Mesothelial cell of epicardium (in vitro differentiated cells): ENCODE measurements around the gene LRIG3. TPM values are rescaled to one million over a fixed set of nuclear protein-coding genes. Genes with fewer than 3 reads are reported as not detected.

Experiments
- DNase-seq, 2 experiments: peaks; one replicate each; pipeline ENCODE4 v3.0.0; 2021; ENCODE audit warnings: low spot score in 2 of 2; ENCODE audit not compliant: unreplicated experiment in 2 of 2
- H3K27ac Mint-ChIP-seq: 2 replicates; pipeline ENCODE4 v1.8.0; 2021; ENCODE audit warnings: mixed read lengths
- H3K27me3 Mint-ChIP-seq: 2 replicates; pipeline ENCODE4 v1.8.0; 2021; ENCODE audit warnings: low read depth, mixed read lengths
- H3K36me3 Mint-ChIP-seq: 2 replicates; pipeline ENCODE4 v1.8.0; 2021; ENCODE audit warnings: mixed read lengths
- H3K4me1 Mint-ChIP-seq: 2 replicates; pipeline ENCODE4 v1.8.0; 2021; ENCODE audit warnings: mixed read lengths
- H3K4me3 Mint-ChIP-seq: 2 replicates; pipeline ENCODE4 v1.8.0; 2021; ENCODE audit warnings: mild to moderate bottlenecking, moderate library complexity, mixed read lengths
- H3K9me3 Mint-ChIP-seq: 2 replicates; pipeline ENCODE4 v1.8.0; 2021; ENCODE audit warnings: mixed read lengths
- CTCF ChIP-seq: fragments of 200-600 bp; sonication (generic); IDR thresholded peaks from one replicate; pipeline ENCODE4 v1.5.0; 2021; ENCODE audit warnings: antibody characterized with exemption; ENCODE audit not compliant: unreplicated experiment
- total RNA-seq: library from RNA; stranded (reverse); gene quantifications from 3 replicates; pipeline ENCODE4 v1.2.1, GENCODE V29; 2021

Gene LRIG3
- total RNA-seq, 1 donor from 2014 or later, result 20.3 TPM

- Mint-ChIP-seq H3K36me3 (no peaks in the 10 kb centered on the region), H3K27me3 (no peaks in the 10 kb centered on the region), H3K9me3 (peaks cover 3% of the 10 kb centered on the region), H3K4me1 (peaks cover 3% of the 10 kb centered on the region), H3K27ac (no peak overlapping the region), H3K4me3 (no peak overlapping the region)
- no peak for DNase-seq
- no peak for TF ChIP-seq CTCF
Measured at GRCh38 chr12:58963844-58964243, 43.5 kb upstream of the LRIG3 start.

- no peaks in the 10 kb centered on the region for H3K27me3 Mint-ChIP-seq
- no peak overlapping the region for H3K27ac Mint-ChIP-seq
- TF ChIP-seq CTCF, result no peak
- no peak overlapping the region for H3K4me3 Mint-ChIP-seq
- no peaks in the 10 kb centered on the region for H3K36me3 Mint-ChIP-seq
- no peak for DNase-seq
- peaks cover 3% of the 10 kb centered on the region for H3K9me3 Mint-ChIP-seq
- H3K4me1 Mint-ChIP-seq, result peaks cover 2% of the 10 kb centered on the region
Measured at GRCh38 chr12:58961906-58962305, 41.6 kb upstream of the LRIG3 start.

- Mint-ChIP-seq H3K4me1 (peaks cover 2% of the 10 kb centered on the region), H3K27ac (no peak overlapping the region), H3K27me3 (no peaks in the 10 kb centered on the region), H3K36me3 (no peaks in the 10 kb centered on the region), H3K9me3 (peaks cover 3% of the 10 kb centered on the region), H3K4me3 (no peak overlapping the region)
- no peak for DNase-seq
- TF ChIP-seq CTCF, result no peak
Measured at GRCh38 chr12:58961166-58961565, 40.9 kb upstream of the LRIG3 start.

GRCh38 chr12:58959639-58960300 is 39.5 kb upstream of the LRIG3 start:
- TF ChIP-seq CTCF, result no peak
- peaks cover 2% of the 10 kb centered on the region for H3K4me1 Mint-ChIP-seq
- DNase-seq, result no peak
- no peak overlapping the region for H3K4me3 Mint-ChIP-seq
- H3K27ac Mint-ChIP-seq, result no peak overlapping the region
- no peaks in the 10 kb centered on the region for H3K27me3 Mint-ChIP-seq
- no peaks in the 10 kb centered on the region for H3K36me3 Mint-ChIP-seq
- H3K9me3 Mint-ChIP-seq, result peaks cover 3% of the 10 kb centered on the region

- no peaks in the 10 kb centered on the region for H3K27me3 Mint-ChIP-seq
- no peak overlapping the region for H3K27ac Mint-ChIP-seq
- no peaks in the 10 kb centered on the region for H3K36me3 Mint-ChIP-seq
- no peak overlapping the region for H3K4me3 Mint-ChIP-seq
- peaks cover 2% of the 10 kb centered on the region for H3K4me1 Mint-ChIP-seq
- H3K9me3 Mint-ChIP-seq, result no peaks in the 10 kb centered on the region
- no peak for DNase-seq
- TF ChIP-seq CTCF, result no peak
Measured at GRCh38 chr12:58957298-58957697, 37.0 kb upstream of the LRIG3 start.

GRCh38 chr12:58955849-58956248 is 35.5 kb upstream of the LRIG3 start:
- no peak for TF ChIP-seq CTCF
- no peak overlapping the region for H3K27ac Mint-ChIP-seq
- no peak overlapping the region for H3K4me3 Mint-ChIP-seq
- H3K4me1 Mint-ChIP-seq, result no peaks in the 10 kb centered on the region
- H3K36me3 Mint-ChIP-seq, result no peaks in the 10 kb centered on the region
- DNase-seq, result no peak
- H3K27me3 Mint-ChIP-seq, result no peaks in the 10 kb centered on the region
- no peaks in the 10 kb centered on the region for H3K9me3 Mint-ChIP-seq
